Activated T-cell treated with anti-CD3 and anti-CD28 coated beads, Interleukin-2, amount 50 U/mL, for 4 hours (primary cell): ENCODE measurements around the gene NFIB. TPM values are rescaled to one million over a fixed set of nuclear protein-coding genes. Genes with fewer than 3 reads are reported as not detected.

Source experiments
- ATAC-seq, 2 donors: fragments of 200-7000 bp; cut with Tn5 transposase; one replicate each; pipeline ENCODE4 v1.10.0; 2021
- DNase-seq: peaks from one replicate; pipeline ENCODE4 v3.0.0-alpha.2; 2020
- H3K27me3 Mint-ChIP-seq: one replicate; pipeline ENCODE4 v1.8.0; 2021; ENCODE audit warnings: low read depth, mixed read lengths
- H3K36me3 Mint-ChIP-seq: one replicate; pipeline ENCODE4 v1.8.0; 2022; ENCODE audit warnings: mixed read lengths; ENCODE audit not compliant: insufficient read depth
- H3K4me1 Mint-ChIP-seq: one replicate; pipeline ENCODE4 v1.8.0; 2021; ENCODE audit warnings: low read depth, mixed read lengths
- H3K4me3 Mint-ChIP-seq: one replicate; pipeline ENCODE4 v1.8.0; 2021; ENCODE audit warnings: mild to moderate bottlenecking, moderate library complexity, mixed read lengths
- H3K9me3 Mint-ChIP-seq: one replicate; pipeline ENCODE4 v1.8.0; 2021; ENCODE audit warnings: mixed read lengths
- total RNA-seq, 3 donors: library from RNA; stranded (reverse); gene quantifications; one replicate each; pipeline ENCODE4 v1.2.1, GENCODE V29; 2021

Gene NFIB
- total RNA-seq, 3 donors from 2014 or later = 0.20 to 0.42 (median 0.30) TPM

DNA sequence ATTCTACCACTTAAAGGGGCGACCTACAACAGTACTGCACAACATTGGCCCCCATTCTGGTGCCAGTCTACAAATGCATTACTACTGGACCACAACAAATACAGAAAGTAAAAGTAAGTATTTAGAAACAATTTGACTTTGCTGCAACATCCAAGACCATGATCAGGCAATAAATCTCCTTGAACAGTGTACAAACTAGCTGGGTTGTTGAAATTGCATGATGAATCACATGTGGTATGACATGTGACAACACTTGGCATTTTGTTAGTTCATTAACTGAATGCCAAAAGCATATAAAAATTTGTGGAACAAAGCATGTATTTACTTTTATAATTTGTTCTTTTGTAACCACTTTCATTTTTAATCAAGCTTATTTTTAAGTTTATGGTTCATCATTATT lies 270.5 kb downstream of the NFIB start:
- no peak overlapping the region for H3K4me3 Mint-ChIP-seq
- DNase-seq (no peak), ATAC-seq (no peak)
- H3K4me1 Mint-ChIP-seq = no peaks in the 10 kb centered on the region
- H3K27me3 Mint-ChIP-seq = no peaks in the 10 kb centered on the region
- no peaks in the 10 kb centered on the region for H3K36me3 Mint-ChIP-seq
- H3K9me3 Mint-ChIP-seq = no peaks in the 10 kb centered on the region

DNA sequence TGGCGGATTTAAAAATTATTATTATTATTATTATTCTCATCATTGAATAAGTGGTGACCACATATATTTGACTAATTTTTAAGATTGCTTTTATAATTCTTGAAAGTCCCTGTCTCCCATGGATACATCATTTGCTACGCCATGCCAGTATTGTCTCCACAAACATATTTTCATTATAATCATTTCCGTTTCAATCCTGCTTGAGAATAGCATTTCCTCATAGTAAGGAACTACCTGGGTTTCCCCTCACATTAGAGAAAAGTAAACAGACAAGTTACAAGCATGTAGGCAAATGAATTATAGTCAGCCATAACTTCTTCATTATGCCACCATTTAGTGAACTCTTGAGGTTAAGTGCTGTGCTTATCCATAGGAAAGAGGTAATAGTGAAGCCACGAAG lies 276.6 kb downstream of the NFIB start:
- DNase-seq = no peak
- Mint-ChIP-seq H3K27me3 (no peaks in the 10 kb centered on the region), H3K4me1 (no peaks in the 10 kb centered on the region)

DNA sequence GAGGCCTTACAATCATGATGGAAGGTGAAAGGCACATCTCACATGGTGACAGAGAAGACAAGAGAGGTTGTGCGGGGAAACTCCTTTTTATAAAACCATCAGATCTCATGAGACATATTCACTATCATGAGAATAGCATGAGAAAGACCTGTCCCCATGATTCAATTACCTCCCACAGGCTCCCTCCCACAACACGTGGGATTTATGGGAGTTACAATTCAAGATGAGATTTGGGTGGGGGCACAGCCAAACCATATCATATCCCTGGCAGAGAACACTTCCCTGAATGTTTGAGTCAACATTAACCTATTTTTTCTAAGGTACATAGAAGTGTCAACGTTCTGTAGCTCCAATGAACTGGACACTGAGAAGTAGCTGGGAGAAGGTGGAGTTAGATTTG lies 280.9 kb downstream of the NFIB start:
- Mint-ChIP-seq H3K27me3 (no peaks in the 10 kb centered on the region), H3K4me1 (no peaks in the 10 kb centered on the region), H3K9me3 (no peaks in the 10 kb centered on the region), H3K36me3 (no peaks in the 10 kb centered on the region), H3K4me3 (no peak overlapping the region)
- DNase-seq (no peak), ATAC-seq (no peak)

More for the DNA sequence above, 276.6 kb downstream of the NFIB start:
- no peaks in the 10 kb centered on the region for H3K36me3 Mint-ChIP-seq
- H3K4me3 Mint-ChIP-seq = no peak overlapping the region
- H3K9me3 Mint-ChIP-seq = no peaks in the 10 kb centered on the region
- ATAC-seq = no peak
